Thyroid gland (tissue), 4 donors: Measurements from ENCODE around the gene GGT5.

Experiments
- CTCF ChIP-seq, 6 experiments: fragments of 200-600 bp in 3 of 6; fragments of 450-650 bp in 3 of 6; sonication (generic) in 3 of 6; IDR thresholded peaks; one replicate each; pipeline ENCODE4 v1.5.1; 2016 to 2019; ENCODE audit warnings: antibody characterized with exemption in 6 of 6, mild to moderate bottlenecking in 2 of 6, inconsistent platforms in 1 of 6, moderate library complexity in 1 of 6
- POLR2A ChIP-seq, 2 donors: fragments of 450-650 bp; IDR thresholded peaks; one replicate each; pipeline ENCODE4 v1.6.1; 2017; ENCODE audit warnings: antibody characterized with exemption in 2 of 2, mild to moderate bottlenecking in 2 of 2, moderate library complexity in 1 of 2

GRCh38 chr22:24289114-24289513, 44.2 kb upstream of the GGT5 start:
- no peak for TF ChIP-seq CTCF (IDR thresholded peaks at IDR 0.05)
- TF ChIP-seq POLR2A (IDR thresholded peaks at IDR 0.05), result peak in 1 of 2 donors; percentile 9
